Nephron progenitor cell (in vitro differentiated cells): Measurements from ENCODE around the gene ZNF546.

Experiments
- DNase-seq: peaks from one replicate; pipeline ENCODE4 v3.0.0; 2021
- H3K27ac Mint-ChIP-seq: 2 replicates; pipeline ENCODE4 v1.8.0; 2021; ENCODE audit warnings: mild to moderate bottlenecking, moderate library complexity, mixed read lengths
- H3K27me3 Mint-ChIP-seq: 2 replicates; pipeline ENCODE4 v1.8.0; 2021; ENCODE audit warnings: mild to moderate bottlenecking, low read depth, mixed read lengths; ENCODE audit not compliant: poor library complexity
- H3K36me3 Mint-ChIP-seq: 2 replicates; pipeline ENCODE4 v1.8.0; 2021; ENCODE audit warnings: low read depth, mixed read lengths
- H3K4me1 Mint-ChIP-seq: 2 replicates; pipeline ENCODE4 v1.8.0; 2021; ENCODE audit warnings: mixed read lengths
- H3K4me3 Mint-ChIP-seq: 2 replicates; pipeline ENCODE4 v1.8.0; 2021; ENCODE audit warnings: mild to moderate bottlenecking, moderate library complexity, mixed read lengths
- H3K9me3 Mint-ChIP-seq: 2 replicates; pipeline ENCODE4 v1.8.0; 2021; ENCODE audit warnings: mild to moderate bottlenecking, moderate library complexity, mixed read lengths
- TF ChIP-seq, protein P1 (sequence below): fragments of 200-600 bp; sonication (generic); IDR thresholded peaks from 2 replicates; pipeline ENCODE4 v1.5.0; 2021; ENCODE audit warnings: antibody characterized with exemption

The ZNF546 gene

DNA sequence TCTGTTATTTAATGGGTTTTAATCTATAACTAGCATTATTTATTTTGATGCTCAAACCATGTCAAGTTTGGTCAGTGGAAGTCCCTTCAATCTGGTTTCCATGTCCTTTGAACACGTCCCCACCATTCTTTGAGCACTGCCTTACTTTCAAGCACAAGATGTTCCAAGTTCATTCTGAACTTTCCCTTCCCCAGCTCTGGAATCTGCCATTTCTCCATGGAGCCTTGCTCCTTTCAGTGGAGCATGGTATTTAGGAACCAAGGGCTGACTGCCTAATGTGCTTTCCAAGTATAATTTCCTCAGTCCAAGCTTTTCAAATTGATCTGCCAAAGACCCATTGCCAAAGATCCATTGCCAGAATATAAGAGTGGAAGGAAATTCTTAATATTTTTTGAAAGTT is 1.1 kb upstream of the ZNF546 start:
- Mint-ChIP-seq H3K36me3 (peaks cover 54% of the 10 kb centered on the region), H3K27me3 (peaks cover 3% of the 10 kb centered on the region), H3K9me3 (peaks cover 41% of the 10 kb centered on the region), H3K4me3 (peak overlapping the region; percentile 99), H3K4me1 (peaks cover 29% of the 10 kb centered on the region), H3K27ac (no peak overlapping the region)
- TF ChIP-seq, protein P1, sequence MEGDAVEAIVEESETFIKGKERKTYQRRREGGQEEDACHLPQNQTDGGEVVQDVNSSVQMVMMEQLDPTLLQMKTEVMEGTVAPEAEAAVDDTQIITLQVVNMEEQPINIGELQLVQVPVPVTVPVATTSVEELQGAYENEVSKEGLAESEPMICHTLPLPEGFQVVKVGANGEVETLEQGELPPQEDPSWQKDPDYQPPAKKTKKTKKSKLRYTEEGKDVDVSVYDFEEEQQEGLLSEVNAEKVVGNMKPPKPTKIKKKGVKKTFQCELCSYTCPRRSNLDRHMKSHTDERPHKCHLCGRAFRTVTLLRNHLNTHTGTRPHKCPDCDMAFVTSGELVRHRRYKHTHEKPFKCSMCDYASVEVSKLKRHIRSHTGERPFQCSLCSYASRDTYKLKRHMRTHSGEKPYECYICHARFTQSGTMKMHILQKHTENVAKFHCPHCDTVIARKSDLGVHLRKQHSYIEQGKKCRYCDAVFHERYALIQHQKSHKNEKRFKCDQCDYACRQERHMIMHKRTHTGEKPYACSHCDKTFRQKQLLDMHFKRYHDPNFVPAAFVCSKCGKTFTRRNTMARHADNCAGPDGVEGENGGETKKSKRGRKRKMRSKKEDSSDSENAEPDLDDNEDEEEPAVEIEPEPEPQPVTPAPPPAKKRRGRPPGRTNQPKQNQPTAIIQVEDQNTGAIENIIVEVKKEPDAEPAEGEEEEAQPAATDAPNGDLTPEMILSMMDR = no peak
- no peak for DNase-seq

DNA sequence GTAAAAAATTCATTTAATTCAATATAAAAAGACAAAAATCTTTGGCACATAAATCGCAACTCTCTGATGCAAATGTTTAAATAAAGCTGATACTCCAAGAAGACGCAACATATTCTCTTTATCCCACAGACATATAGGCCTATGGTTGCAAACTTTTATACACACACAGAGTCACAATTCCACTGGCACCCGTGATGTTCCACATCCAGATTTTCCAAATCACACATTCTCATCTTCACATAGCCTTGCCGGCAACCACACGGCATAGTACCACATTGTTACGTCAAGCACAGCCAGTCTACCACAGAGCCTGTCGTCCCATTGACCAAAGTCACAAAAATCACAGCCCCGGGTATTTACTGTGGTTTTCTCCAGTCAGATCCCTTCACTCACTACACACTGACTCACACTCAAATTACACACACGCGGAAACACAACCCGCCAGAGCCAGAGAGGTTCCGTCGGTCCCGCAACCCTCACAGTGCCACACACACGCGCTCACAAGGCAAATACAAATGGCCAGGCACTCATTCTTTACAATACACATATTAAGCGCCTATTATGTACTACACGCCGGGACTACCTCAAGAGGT is 546 bp upstream of the ZNF546 start:
- TF ChIP-seq, protein P1 = no peak
- Mint-ChIP-seq H3K36me3 (peaks cover 53% of the 10 kb centered on the region), H3K4me3 (peak overlapping the region; percentile 99), H3K9me3 (peaks cover 41% of the 10 kb centered on the region), H3K27ac (peak overlapping the region; percentile 73), H3K27me3 (peaks cover 3% of the 10 kb centered on the region), H3K4me1 (peaks cover 29% of the 10 kb centered on the region)
- peak; percentile 10 for DNase-seq

DNA sequence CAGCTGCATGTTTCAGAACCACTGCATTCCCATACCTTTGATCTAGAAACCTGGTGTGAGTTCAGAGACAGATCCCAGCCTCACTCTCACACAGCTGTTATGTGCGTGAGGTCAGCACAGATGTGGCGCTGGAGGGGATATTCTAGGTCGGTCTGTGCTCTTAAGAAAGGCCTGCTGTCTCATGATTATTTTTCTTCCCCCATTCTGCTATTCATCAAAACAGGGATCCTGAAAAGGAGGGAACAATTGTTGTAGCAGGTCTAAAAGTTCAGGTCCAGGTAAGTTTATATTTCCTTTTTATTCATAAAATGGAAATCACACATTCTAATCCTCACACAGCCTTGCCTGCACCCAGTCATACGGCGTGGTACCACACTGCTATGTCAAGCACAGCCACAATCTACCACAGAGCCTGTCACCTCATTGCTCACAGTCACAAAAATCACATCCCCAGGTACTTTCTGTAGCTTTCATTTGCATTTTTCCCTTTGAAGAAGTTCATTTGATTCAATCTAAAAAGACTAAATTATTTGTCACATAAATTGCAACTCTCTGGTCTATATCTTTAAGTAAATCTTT is 867 bp downstream of the ZNF546 start:
- peaks cover 40% of the 10 kb centered on the region for H3K9me3 Mint-ChIP-seq
- H3K36me3 Mint-ChIP-seq = peaks cover 49% of the 10 kb centered on the region
- TF ChIP-seq, protein P1 = no peak
- peaks cover 29% of the 10 kb centered on the region for H3K4me1 Mint-ChIP-seq
- no peaks in the 10 kb centered on the region for H3K27me3 Mint-ChIP-seq
- DNase-seq = no peak
- peak overlapping the region; percentile 73 for H3K27ac Mint-ChIP-seq
- peak overlapping the region; percentile 99 for H3K4me3 Mint-ChIP-seq

DNA sequence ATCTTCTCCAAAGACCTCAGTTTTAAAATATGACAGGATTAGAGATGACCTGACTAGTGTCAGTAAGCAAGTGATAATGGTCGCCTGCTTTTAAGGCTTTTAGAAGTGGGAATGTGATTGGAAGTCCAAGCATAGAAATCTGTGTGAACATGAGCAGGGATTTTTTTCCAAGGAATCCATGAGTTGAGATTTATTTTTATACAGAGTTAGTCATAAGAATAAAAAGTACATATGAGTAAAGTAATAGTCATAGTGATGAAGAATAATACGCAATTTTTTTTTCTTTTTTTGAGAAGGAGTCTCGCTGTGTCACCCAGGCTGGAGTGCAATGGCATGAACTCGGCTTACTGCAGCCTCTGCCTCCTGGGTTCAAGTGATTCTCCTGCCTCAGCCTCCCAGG is 1.6 kb downstream of the ZNF546 start:
- H3K4me1 Mint-ChIP-seq = peaks cover 29% of the 10 kb centered on the region
- TF ChIP-seq, protein P1 = no peak
- no peak for DNase-seq
- H3K4me3 Mint-ChIP-seq = peak overlapping the region; percentile 99
- H3K36me3 Mint-ChIP-seq = peaks cover 42% of the 10 kb centered on the region
- H3K27ac Mint-ChIP-seq = no peak overlapping the region
- peaks cover 32% of the 10 kb centered on the region for H3K9me3 Mint-ChIP-seq
- H3K27me3 Mint-ChIP-seq = no peaks in the 10 kb centered on the region

DNA sequence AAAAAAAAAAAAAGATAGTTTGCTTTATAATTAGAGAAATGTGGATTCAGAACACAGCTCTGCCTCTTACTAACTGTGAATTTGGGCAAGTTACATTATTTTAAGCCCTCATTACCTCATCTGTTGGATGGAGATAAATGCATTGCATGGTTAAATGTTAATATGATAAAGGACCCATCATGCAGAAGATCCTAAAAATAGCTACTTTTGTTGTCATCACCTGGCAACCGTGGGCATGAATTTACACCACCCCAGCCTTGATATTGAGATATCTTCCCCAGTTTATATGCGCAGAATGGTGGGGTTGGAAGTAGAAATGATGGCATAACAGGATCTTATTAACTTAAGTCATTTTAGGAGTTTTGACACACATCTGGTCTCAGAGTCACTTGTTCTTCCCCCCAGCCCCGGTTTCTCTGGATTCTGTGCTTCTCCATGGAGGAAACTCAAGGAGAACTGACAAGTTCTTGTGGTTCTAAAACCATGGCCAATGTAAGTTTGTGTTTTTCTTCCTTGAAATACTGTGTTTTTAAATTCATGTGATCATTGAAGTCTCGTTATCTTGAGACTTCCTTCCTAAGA is 8.9 kb downstream of the ZNF546 start:
- Mint-ChIP-seq H3K27ac (no peak overlapping the region), H3K9me3 (peaks cover 20% of the 10 kb centered on the region)
- DNase-seq = no peak

More for the DNA sequence above, 8.9 kb downstream of the ZNF546 start:
- Mint-ChIP-seq H3K27me3 (no peaks in the 10 kb centered on the region), H3K4me3 (no peak overlapping the region), H3K4me1 (no peaks in the 10 kb centered on the region), H3K36me3 (peaks cover 56% of the 10 kb centered on the region)
- TF ChIP-seq, protein P1 = no peak
